OCI-LY1 (cell line): ENCODE measurements around the gene ERO1A.

Source experiments
- CTCF ChIP-seq: fragments of 200-600 bp; sonication (generic), shearing (Covaris generic); IDR thresholded peaks from 2 replicates; pipeline ENCODE4 v1.5.1; 2017; ENCODE audit warnings: mild to moderate bottlenecking, antibody characterized with exemption, low read length, moderate library complexity, mixed read lengths
- EZH2 ChIP-seq: fragments of 200-600 bp; sonication (generic), shearing (Covaris generic); IDR thresholded peaks from 2 replicates; pipeline ENCODE4 v1.8.0; 2017; ENCODE audit warnings: borderline replicate concordance, mixed run types, mild to moderate bottlenecking, antibody characterized with exemption, low read length, moderate library complexity, mixed read lengths

GRCh38 chr14:52596861-52597260, 98.5 kb downstream of the ERO1A start:
- TF ChIP-seq CTCF (no peak), EZH2 (no peak)
